ENCODE results near the gene PARVB. TPM values are rescaled to one million over a fixed set of nuclear protein-coding genes. Genes with fewer than 3 reads are reported as not detected.

Gene PARVB
- total RNA-seq, 4 donors from 2014 or later: 120 to 201 (median 147) TPM

DNA sequence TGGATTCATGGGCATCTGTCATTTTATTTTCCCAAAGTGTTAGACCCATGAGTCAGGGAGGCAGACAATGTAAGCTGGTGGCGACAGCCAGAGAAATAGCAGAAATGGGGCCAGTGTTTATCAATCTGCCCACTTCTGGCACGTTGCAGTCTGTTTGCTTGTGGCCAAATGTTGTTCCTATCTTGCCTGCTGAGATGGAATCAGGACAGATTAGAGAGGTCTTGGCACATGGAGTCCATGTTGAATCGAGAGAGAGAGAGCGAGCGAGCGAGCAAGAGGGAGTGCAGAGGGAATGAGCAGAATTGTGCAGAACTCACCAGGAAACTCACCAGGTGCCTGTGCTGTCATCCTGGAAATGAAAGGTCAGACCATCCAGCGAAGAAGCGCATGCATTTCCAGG, 134.7 kb downstream of the PARVB start:
- TF ChIP-seq, protein P1, sequence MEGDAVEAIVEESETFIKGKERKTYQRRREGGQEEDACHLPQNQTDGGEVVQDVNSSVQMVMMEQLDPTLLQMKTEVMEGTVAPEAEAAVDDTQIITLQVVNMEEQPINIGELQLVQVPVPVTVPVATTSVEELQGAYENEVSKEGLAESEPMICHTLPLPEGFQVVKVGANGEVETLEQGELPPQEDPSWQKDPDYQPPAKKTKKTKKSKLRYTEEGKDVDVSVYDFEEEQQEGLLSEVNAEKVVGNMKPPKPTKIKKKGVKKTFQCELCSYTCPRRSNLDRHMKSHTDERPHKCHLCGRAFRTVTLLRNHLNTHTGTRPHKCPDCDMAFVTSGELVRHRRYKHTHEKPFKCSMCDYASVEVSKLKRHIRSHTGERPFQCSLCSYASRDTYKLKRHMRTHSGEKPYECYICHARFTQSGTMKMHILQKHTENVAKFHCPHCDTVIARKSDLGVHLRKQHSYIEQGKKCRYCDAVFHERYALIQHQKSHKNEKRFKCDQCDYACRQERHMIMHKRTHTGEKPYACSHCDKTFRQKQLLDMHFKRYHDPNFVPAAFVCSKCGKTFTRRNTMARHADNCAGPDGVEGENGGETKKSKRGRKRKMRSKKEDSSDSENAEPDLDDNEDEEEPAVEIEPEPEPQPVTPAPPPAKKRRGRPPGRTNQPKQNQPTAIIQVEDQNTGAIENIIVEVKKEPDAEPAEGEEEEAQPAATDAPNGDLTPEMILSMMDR (IDR thresholded peaks at IDR 0.05 in 4 of 5, conservative IDR thresholded peaks at IDR 0.05 in 1 of 5): no peak
- no peak for TF ChIP-seq POLR2A (IDR thresholded peaks at IDR 0.05)
- ATAC-seq (no peak), DNase-seq (no peak)

DNA sequence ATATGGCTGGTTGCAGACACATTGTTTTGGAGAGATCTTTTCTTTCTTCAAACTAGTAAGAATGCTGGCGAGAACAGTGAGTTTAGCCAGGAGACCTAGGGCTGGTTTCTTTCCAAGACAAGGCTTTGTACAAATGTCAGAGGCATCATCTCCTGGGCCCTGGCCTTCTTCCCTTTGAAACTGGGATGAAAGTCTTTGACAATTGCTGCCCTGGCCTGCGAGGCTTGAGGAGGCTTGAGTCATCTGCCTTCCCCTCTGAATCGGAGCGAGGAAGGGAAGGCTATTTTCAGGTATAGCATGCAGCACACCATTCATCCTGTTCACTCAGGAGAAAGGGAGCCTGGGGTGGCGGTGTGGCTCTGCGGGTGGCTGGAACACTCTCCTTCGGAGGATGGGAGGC, 135.1 kb downstream of the PARVB start:
- Histone ChIP-seq H3K4me3 (no peak overlapping the region), H3K27me3 (no peaks in the 10 kb centered on the region), H3K27ac (no peak overlapping the region), H3K4me1 (no peaks in the 10 kb centered on the region), H3K9me3 (no peaks in the 10 kb centered on the region), H3K36me3 (peaks cover 0 to 43% of the 10 kb centered on the region in 2 donors)
- ATAC-seq (no peak), DNase-seq (no peak)
- in situ Hi-C loops (cut with MboI; ENCODE audit: low sequenced_read_pairs in 4 of 4): no loop called here
- intact Hi-C loops (cut with DNase I; ENCODE audit: low total_unique reads): no loop called here
- no peak for TF ChIP-seq POLR2A (IDR thresholded peaks at IDR 0.05)
- TF ChIP-seq, protein P1 (IDR thresholded peaks at IDR 0.05 in 4 of 5, conservative IDR thresholded peaks at IDR 0.05 in 1 of 5): no peak

More for the DNA sequence above, 134.7 kb downstream of the PARVB start:
- H3K4me1 ChIP-seq: no peaks in the 10 kb centered on the region
- no peaks in the 10 kb centered on the region for H3K9me3 ChIP-seq
- H3K27me3 ChIP-seq: no peaks in the 10 kb centered on the region
- in situ Hi-C loops (cut with MboI; ENCODE audit: low sequenced_read_pairs in 4 of 4): no loop called here
- H3K4me3 ChIP-seq: no peak overlapping the region
- intact Hi-C loops (cut with DNase I; ENCODE audit: low total_unique reads): no loop called here
- peaks cover 0 to 47% of the 10 kb centered on the region in 2 donors for H3K36me3 ChIP-seq
- no peak overlapping the region for H3K27ac ChIP-seq

DNA sequence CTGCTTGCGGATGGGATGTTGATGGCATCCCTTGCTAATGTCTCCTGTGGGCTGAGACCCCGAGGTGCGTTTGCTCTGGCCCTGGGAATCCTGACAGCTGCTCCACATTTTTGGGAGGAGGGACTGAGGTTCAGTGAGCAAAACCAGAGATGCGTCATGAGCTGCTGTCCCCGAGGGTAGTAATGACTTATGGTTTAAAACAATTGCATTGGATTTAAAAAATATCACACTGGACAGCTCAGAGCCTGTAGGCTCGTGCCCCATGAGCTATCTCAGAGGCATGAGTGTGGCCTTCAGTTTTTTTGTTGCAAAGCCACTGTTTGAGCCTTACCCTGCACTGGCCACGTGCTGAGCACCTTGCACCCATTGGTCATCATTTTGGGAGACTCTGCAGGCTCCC, 135.7 kb downstream of the PARVB start:
- Histone ChIP-seq H3K4me1 (no peaks in the 10 kb centered on the region), H3K27ac (no peak overlapping the region), H3K9me3 (no peaks in the 10 kb centered on the region), H3K36me3 (peaks cover 0 to 48% of the 10 kb centered on the region in 2 donors), H3K27me3 (no peaks in the 10 kb centered on the region), H3K4me3 (no peak overlapping the region)
- in situ Hi-C loops (cut with MboI; ENCODE audit: low sequenced_read_pairs in 4 of 4) (no loop called here), intact Hi-C loops (cut with DNase I; ENCODE audit: low total_unique reads) (no loop called here)
- TF ChIP-seq, protein P1 (IDR thresholded peaks at IDR 0.05 in 4 of 5, conservative IDR thresholded peaks at IDR 0.05 in 1 of 5): no peak
- no peak for TF ChIP-seq POLR2A (IDR thresholded peaks at IDR 0.05)
- no peak for DNase-seq
- no peak for ATAC-seq

DNA sequence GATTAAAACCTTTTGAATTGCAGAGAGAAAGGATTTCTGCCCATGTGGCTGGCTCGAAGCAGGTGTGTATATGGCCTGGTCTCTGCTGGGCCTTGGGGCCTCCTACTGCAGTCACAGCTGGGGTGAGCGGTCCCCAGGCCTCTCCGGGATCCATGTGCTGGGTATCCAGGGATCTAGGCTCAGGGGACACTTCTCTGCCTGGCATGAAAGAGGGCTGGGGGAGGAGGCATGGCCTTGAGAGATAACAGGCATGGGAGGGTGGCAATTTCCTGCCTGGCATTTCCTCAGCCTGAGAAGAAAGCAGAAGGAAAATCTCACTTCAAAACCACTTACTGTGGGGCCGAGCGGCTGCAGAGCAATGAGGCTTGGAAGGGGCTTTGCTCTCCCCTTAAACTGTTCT, 136.3 kb downstream of the PARVB start:
- H3K36me3 ChIP-seq: peaks cover 0 to 49% of the 10 kb centered on the region in 2 donors
- intact Hi-C loops (cut with DNase I; ENCODE audit: low total_unique reads) (no loop called here), in situ Hi-C loops (cut with MboI; ENCODE audit: low sequenced_read_pairs in 4 of 4) (no loop called here)
- TF ChIP-seq POLR2A (IDR thresholded peaks at IDR 0.05): no peak
- TF ChIP-seq, protein P1 (IDR thresholded peaks at IDR 0.05 in 4 of 5, conservative IDR thresholded peaks at IDR 0.05 in 1 of 5): no peak
- H3K9me3 ChIP-seq: no peaks in the 10 kb centered on the region
- no peaks in the 10 kb centered on the region for H3K4me1 ChIP-seq
- H3K27me3 ChIP-seq: no peaks in the 10 kb centered on the region
- DNase-seq: no peak
- ATAC-seq: no peak
- no peak overlapping the region for H3K27ac ChIP-seq
- H3K4me3 ChIP-seq: no peak overlapping the region

DNA sequence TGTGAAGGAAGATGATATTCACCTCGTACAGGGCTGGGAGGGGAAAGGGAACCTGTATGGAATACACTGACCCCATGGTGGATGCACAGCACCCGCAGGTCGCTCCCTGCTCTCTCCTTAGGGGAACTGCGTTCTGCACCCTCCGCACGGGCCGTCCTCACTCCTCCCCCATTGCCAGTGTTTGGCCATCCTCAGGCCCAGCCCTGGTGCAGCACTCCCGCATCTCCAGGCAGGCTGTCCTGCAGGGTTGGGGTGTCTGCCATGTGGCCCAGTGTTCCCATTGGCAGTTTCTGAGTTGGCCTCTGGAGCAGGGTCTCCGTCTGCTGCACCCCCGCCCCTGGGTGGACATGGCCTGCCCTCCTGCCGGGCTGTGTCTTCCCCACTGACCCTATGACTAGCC, 137.6 kb downstream of the PARVB start:
- ATAC-seq (no peak), DNase-seq (no peak)
- TF ChIP-seq, protein P1 (IDR thresholded peaks at IDR 0.05 in 4 of 5, conservative IDR thresholded peaks at IDR 0.05 in 1 of 5): no peak
- TF ChIP-seq POLR2A (IDR thresholded peaks at IDR 0.05): no peak

More for the DNA sequence above, 137.6 kb downstream of the PARVB start:
- Histone ChIP-seq H3K27me3 (no peaks in the 10 kb centered on the region), H3K4me3 (no peak overlapping the region), H3K36me3 (peaks cover 0 to 50% of the 10 kb centered on the region in 2 donors), H3K27ac (no peak overlapping the region), H3K9me3 (no peaks in the 10 kb centered on the region), H3K4me1 (no peaks in the 10 kb centered on the region)
- intact Hi-C loops (cut with DNase I; ENCODE audit: low total_unique reads): no loop called here
- in situ Hi-C loops (cut with MboI; ENCODE audit: low sequenced_read_pairs in 4 of 4): no loop called here

Measured in gastrocnemius medialis (tissue), 4 donors.